A549 (cell line): ENCODE data around the gene NUP210. TPM values are rescaled to one million over a fixed set of nuclear protein-coding genes. Genes with fewer than 3 reads are reported as not detected.

Source experiments
- ATAC-seq, 2 experiments: fragments of 200-7000 bp in 1 of 2; fragments of >200 bp in 1 of 2; cut with Nextera tagmentation in 1 of 2; cut with Tn5 transposase in 1 of 2; 3 replicates each; pipeline versions ENCODE4 v1.8.0 to v1.9.1; 2018 to 2020; ENCODE audit warnings: mild to moderate bottlenecking in 1 of 2, moderate library complexity in 1 of 2
- CTCF ChIA-PET: fragments of 300-600 bp; sonication (Branson Sonifier 250); formaldehyde crosslinking; extraction: SDS; loops from one replicate; lab custom pipeline; 2021; ENCODE audit warnings: antibody characterized with exemption, inconsistent platforms; lab: Yijun Ruan, JAX
- POLR2A ChIA-PET: fragments of 350-600 bp; formaldehyde crosslinking; extraction: SDS; loops from one replicate; lab custom pipeline; 2021; ENCODE audit warnings: antibody characterized with exemption, inconsistent platforms; lab: Yijun Ruan, JAX
- DNase-seq, 2 experiments: peaks; one replicate each; pipeline versions ENCODE4 v3.0.0 to v3.0.0-alpha.2; 2011 to 2016; ENCODE audit warnings: low read depth in 1 of 2, low spot score in 1 of 2
- FAIRE-seq: peaks from 2 replicates; lab custom pipeline; 2011; peaks lifted over from hg19 to GRCh38; lab: Jason Lieb, UNC
- H3K27ac ChIP-seq, 2 experiments: fragments of >200 bp; sonication (Bioruptor Twin); formaldehyde crosslinking; 3 replicates each; pipeline ENCODE4 v1.5.1; 2016 to 2017
- H3K4me1 ChIP-seq: fragments of >200 bp; sonication (Bioruptor Twin); formaldehyde crosslinking; 3 replicates; pipeline ENCODE4 v1.6.1; 2016
- H3K4me2 ChIP-seq: fragments of >200 bp; sonication (Bioruptor Twin); formaldehyde crosslinking; 3 replicates; pipeline ENCODE4 v1.6.1; 2016
- H3K4me3 ChIP-seq: fragments of >200 bp; sonication (Bioruptor Twin); formaldehyde crosslinking; 3 replicates; pipeline ENCODE4 v1.5.1; 2016
- H3K9me3 ChIP-seq: fragments of >200 bp; sonication (Bioruptor Twin); formaldehyde crosslinking; 3 replicates; pipeline ENCODE4 v1.6.1; 2016
- CBX8 ChIP-seq: fragments of 200-600 bp; sonication (generic); IDR thresholded peaks from 2 replicates; pipeline ENCODE4 v1.6.1; 2016
- CEBPB ChIP-seq, 2 experiments: fragments of >200 bp in 1 of 2; sonication (Bioruptor Twin) in 1 of 2; formaldehyde crosslinking in 1 of 2; IDR thresholded peaks; 2 replicates each; pipeline ENCODE4 v1.6.1; 2012 to 2016
- CHD4 ChIP-seq: fragments of 200-600 bp; sonication (generic); IDR thresholded peaks from 2 replicates; pipeline ENCODE4 v1.6.1; 2016; ENCODE audit warnings: antibody characterized with exemption, mild to moderate bottlenecking, borderline replicate concordance
- EHF ChIP-seq: fragments of 250-450 bp; sonication (Bioruptor Pico); IDR thresholded peaks from 2 replicates; pipeline ENCODE4 v1.5.0; 2020; ENCODE audit warnings: mild to moderate bottlenecking
- EHMT2 ChIP-seq: fragments of 200-600 bp; sonication (generic); IDR thresholded peaks from 2 replicates; pipeline ENCODE4 v1.6.1; 2016; ENCODE audit warnings: antibody characterized with exemption, low read depth, mild to moderate bottlenecking, moderate library complexity
- FOSB ChIP-seq: fragments of 250-450 bp; sonication (Bioruptor Pico); IDR thresholded peaks from 2 replicates; pipeline ENCODE4 v1.5.0; 2020; ENCODE audit warnings: mild to moderate bottlenecking, moderate library complexity
- FOSL2 ChIP-seq, 2 experiments: fragments of 450-650 bp in 1 of 2; fragments of >200 bp in 1 of 2; sonication (Bioruptor Twin) in 1 of 2; formaldehyde crosslinking; IDR thresholded peaks; 2 replicates each; pipeline versions ENCODE4 v1.5.0 to v1.6.1; 2016 to 2020; ENCODE audit warnings: mild to moderate bottlenecking in 1 of 2, moderate library complexity in 1 of 2
- GATA3 ChIP-seq: IDR thresholded peaks from 2 replicates; pipeline ENCODE4 v1.6.1; 2012; ENCODE audit warnings: borderline replicate concordance
- HDAC2 ChIP-seq: fragments of 200-600 bp; sonication (generic); IDR thresholded peaks from 2 replicates; pipeline ENCODE4 v1.6.1; 2016
- HEYL ChIP-seq: fragments of 250-450 bp; sonication (Bioruptor Pico); IDR thresholded peaks from 2 replicates; pipeline ENCODE4 v1.8.0; 2021; ENCODE audit warnings: mild to moderate bottlenecking, moderate library complexity
- HOXA7 ChIP-seq: fragments of 250-450 bp; sonication (Bioruptor Pico); IDR thresholded peaks from 2 replicates; pipeline ENCODE4 v1.5.0; 2020; ENCODE audit warnings: mild to moderate bottlenecking, moderate library complexity
- HOXB13 ChIP-seq: fragments of 250-450 bp; sonication (Bioruptor Pico); IDR thresholded peaks from 2 replicates; pipeline ENCODE4 v1.5.0; 2020; ENCODE audit warnings: low read depth, mild to moderate bottlenecking, moderate library complexity
- HOXB5 ChIP-seq: fragments of 250-450 bp; sonication (Bioruptor Pico); IDR thresholded peaks from 2 replicates; pipeline ENCODE4 v1.5.0; 2020; ENCODE audit warnings: mild to moderate bottlenecking, moderate library complexity
- KDM1A ChIP-seq: fragments of 200-600 bp; sonication (generic); IDR thresholded peaks from 2 replicates; pipeline ENCODE4 v1.6.1; 2016; ENCODE audit warnings: low read depth, mild to moderate bottlenecking
- MAFK ChIP-seq: fragments of 450-650 bp; IDR thresholded peaks from 2 replicates; pipeline ENCODE4 v1.6.1; 2014; ENCODE audit not compliant: partially characterized antibody
- MAZ ChIP-seq: fragments of 150-350 bp; IDR thresholded peaks from 2 replicates; pipeline ENCODE4 v1.6.1; 2014; ENCODE audit warnings: antibody characterized with exemption, low read depth, low read length, borderline replicate concordance
- MYC ChIP-seq: IDR thresholded peaks from 2 replicates; pipeline ENCODE4 v1.6.1; 2012; ENCODE audit warnings: mild to moderate bottlenecking, inconsistent platforms, low read length, improper control_type of control experiment, borderline replicate concordance
- NPAS2 ChIP-seq: fragments of 250-450 bp; sonication (Bioruptor Pico); IDR thresholded peaks from 2 replicates; pipeline ENCODE4 v1.8.0; 2022; ENCODE audit warnings: mild to moderate bottlenecking, moderate library complexity, borderline replicate concordance
- PHF8 ChIP-seq: fragments of 200-600 bp; sonication (generic); IDR thresholded peaks from 2 replicates; pipeline ENCODE4 v1.6.1; 2016; ENCODE audit warnings: low read depth, mild to moderate bottlenecking, antibody characterized with exemption, moderate library complexity, borderline replicate concordance
- POLR2AphosphoS2 ChIP-seq: conservative IDR thresholded peaks from 2 replicates; pipeline ENCODE4 v1.6.1; 2012; ENCODE audit warnings: low read length, improper control_type of control experiment, inconsistent platforms
- ZNF302 ChIP-seq: fragments of 250-450 bp; sonication (Bioruptor Pico); IDR thresholded peaks from 2 replicates; pipeline ENCODE4 v1.9.0; 2021; ENCODE audit warnings: inconsistent platforms, mild to moderate bottlenecking, moderate library complexity
- ZSCAN20 ChIP-seq: fragments of 250-450 bp; sonication (Bioruptor Pico); IDR thresholded peaks from 2 replicates; pipeline ENCODE4 v1.8.0; 2022; ENCODE audit warnings: mild to moderate bottlenecking, moderate library complexity
- WGBS: methylation state at CpG from one replicate; pipeline ENCODE4 v1.1.6; 2017; ENCODE audit errors: missing lambda C conversion rate; 5-methylcytosine and 5-hydroxymethylcytosine counted together
- polyA plus RNA-seq, 4 experiments: library from polyadenylated mRNA; depleted of rRNA in 3 of 4; stranded (reverse); fragments of >200 nt; fragmentation: RNase III in 1 of 4; extraction: RNeasy Plus Mini Kit Qiagen cat#74134 plus additional on column Dnase treatment in 1 of 4; gene quantifications; 2 replicates in 3 of 4; 3 replicates in 1 of 4; pipeline ENCODE4 v1.2.3, GENCODE V29; 2011 to 2017
- TF ChIP-seq, protein P1 (sequence below): IDR thresholded peaks from 2 replicates; pipeline ENCODE4 v1.6.1; 2012; ENCODE audit warnings: low read depth, borderline replicate concordance
- TF ChIP-seq, protein P2 (sequence below): fragments of 150-350 bp; IDR thresholded peaks from 2 replicates; pipeline ENCODE4 v1.6.1; 2014; ENCODE audit warnings: low read depth, mild to moderate bottlenecking, low read length
- TF ChIP-seq, protein P3 (sequence below): fragments of 200-600 bp; sonication (generic); IDR thresholded peaks from 2 replicates; pipeline ENCODE4 v1.6.1; 2016; ENCODE audit warnings: antibody characterized with exemption, mild to moderate bottlenecking, moderate library complexity

Gene NUP210
- polyA plus RNA-seq, 2 of the 4 experiments (the other 2 are of a cell fraction): 25.7 to 28.1 TPM

DNA sequence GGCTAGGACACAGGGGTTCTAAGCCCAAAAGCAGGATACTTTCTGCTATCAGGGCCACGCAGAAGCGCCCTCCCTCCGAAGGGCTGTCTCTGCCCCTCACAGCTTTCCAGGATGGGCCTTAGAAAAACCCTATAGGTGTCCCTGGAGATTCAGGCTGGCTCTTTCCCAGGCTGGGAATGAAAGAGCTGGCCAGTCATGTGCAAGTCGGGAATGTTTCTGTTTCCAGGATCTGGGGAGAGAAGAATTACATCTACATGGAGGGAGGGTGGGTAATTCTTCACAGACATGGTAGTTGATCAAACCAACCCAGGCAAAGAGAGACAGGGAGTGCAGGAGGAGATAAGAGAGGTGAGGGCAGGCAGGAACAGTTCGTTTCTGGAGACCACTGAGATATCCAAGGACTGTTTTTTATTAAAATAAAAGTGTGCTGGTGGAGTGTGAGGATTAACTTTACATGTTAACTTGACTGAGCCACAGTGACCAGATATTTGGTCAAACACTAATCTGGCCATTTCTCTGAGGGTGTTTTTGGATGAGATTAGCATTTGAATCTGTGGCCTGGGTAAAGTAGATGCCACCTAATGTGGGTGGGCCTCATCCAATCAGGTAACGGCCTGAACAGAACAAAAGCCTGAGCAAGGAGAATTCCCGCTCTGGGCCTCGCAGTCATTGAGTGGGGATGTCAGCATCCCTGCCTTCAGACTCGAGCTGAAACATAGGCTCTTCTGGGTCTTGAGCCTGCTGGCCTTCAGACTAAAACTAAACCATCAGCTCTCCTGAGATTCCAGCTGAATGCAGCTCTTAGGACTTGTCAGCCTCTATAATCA, 15.3 kb downstream of the NUP210 start:
- POLR2A ChIA-PET: interaction anchor here (0.6 kb wide), 1 partner anchor 40 kb away, joined by 4 read pairs; no protein-coding TSS in a partner anchor
- DNase-seq (no peak), ATAC-seq (no peak), FAIRE-seq (no peak)
- peaks cover 15% of the 10 kb centered on the region for H3K9me3 ChIP-seq
- no peak overlapping the region for H3K4me2 ChIP-seq
- H3K27ac ChIP-seq: no peak overlapping the region
- H3K4me3 ChIP-seq: no peak overlapping the region
- no peak for TF ChIP-seq KDM1A
- TF ChIP-seq MYC: no peak
- no peak for TF ChIP-seq MAFK
- no peak for TF ChIP-seq EHF
- TF ChIP-seq POLR2AphosphoS2: no peak
- no peak for TF ChIP-seq HEYL
- TF ChIP-seq PHF8: no peak
- TF ChIP-seq, protein P1, sequence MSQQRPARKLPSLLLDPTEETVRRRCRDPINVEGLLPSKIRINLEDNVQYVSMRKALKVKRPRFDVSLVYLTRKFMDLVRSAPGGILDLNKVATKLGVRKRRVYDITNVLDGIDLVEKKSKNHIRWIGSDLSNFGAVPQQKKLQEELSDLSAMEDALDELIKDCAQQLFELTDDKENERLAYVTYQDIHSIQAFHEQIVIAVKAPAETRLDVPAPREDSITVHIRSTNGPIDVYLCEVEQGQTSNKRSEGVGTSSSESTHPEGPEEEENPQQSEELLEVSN: no peak
- TF ChIP-seq, protein P2, sequence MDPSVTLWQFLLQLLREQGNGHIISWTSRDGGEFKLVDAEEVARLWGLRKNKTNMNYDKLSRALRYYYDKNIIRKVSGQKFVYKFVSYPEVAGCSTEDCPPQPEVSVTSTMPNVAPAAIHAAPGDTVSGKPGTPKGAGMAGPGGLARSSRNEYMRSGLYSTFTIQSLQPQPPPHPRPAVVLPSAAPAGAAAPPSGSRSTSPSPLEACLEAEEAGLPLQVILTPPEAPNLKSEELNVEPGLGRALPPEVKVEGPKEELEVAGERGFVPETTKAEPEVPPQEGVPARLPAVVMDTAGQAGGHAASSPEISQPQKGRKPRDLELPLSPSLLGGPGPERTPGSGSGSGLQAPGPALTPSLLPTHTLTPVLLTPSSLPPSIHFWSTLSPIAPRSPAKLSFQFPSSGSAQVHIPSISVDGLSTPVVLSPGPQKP: no peak
- no peaks in the 10 kb centered on the region for H3K4me1 ChIP-seq
- CTCF ChIA-PET: interaction anchor here (0.9 to 3.9 kb wide), 8 partner anchors 12 to 313 kb away, joined by 3 to 17 read pairs (median 5); no protein-coding TSS in a partner anchor
- WGBS: 84% methylated on average over 9 of the region's 9 CpGs

DNA sequence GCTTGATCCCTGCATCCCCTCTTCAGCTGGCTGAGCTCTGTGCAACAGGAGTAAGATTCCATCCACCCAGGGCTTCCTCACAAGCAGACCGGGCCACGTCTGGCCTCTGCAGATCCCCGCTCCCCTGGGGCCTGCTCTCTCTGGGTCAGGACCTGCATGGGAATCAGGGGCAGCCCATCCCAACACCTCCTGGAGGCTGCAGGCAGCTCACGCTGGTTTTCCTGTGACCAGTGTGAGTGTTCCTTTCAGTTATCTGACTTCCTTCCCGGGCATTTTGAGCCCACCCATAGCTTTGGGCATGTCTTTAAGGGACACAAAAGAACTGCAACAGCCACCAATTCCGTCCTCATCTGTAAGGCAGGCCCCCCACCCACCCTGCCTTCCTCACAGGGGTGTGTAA, 16.3 kb downstream of the NUP210 start:
- WGBS: 91% methylated on average over 6 of the region's 6 CpGs
- H3K4me2 ChIP-seq: no peak overlapping the region
- CTCF ChIA-PET: interaction anchor here (0.9 to 2.4 kb wide), 3 partner anchors 11 to 94 kb away, joined by 3 to 11 read pairs (median 4); no protein-coding TSS in a partner anchor

More for the DNA sequence above, 16.3 kb downstream of the NUP210 start:
- Histone ChIP-seq H3K27ac (no peak overlapping the region), H3K9me3 (peaks cover 11% of the 10 kb centered on the region), H3K4me3 (no peak overlapping the region), H3K4me1 (no peaks in the 10 kb centered on the region)
- ATAC-seq (no peak), FAIRE-seq (no peak), DNase-seq (no peak)
- POLR2A ChIA-PET: interaction anchor here (0.6 kb wide), 1 partner anchor 41 kb away, joined by 4 read pairs; no protein-coding TSS in a partner anchor
- no peak for TF ChIP-seq NPAS2 (CRISPR knock-in tag)
- TF ChIP-seq MAFK: no peak
- no peak for TF ChIP-seq HOXA7
- no peak for TF ChIP-seq CEBPB (IDR thresholded peaks at IDR 0.05)
- TF ChIP-seq FOSB (CRISPR knock-in tag): no peak
- TF ChIP-seq, protein P3, sequence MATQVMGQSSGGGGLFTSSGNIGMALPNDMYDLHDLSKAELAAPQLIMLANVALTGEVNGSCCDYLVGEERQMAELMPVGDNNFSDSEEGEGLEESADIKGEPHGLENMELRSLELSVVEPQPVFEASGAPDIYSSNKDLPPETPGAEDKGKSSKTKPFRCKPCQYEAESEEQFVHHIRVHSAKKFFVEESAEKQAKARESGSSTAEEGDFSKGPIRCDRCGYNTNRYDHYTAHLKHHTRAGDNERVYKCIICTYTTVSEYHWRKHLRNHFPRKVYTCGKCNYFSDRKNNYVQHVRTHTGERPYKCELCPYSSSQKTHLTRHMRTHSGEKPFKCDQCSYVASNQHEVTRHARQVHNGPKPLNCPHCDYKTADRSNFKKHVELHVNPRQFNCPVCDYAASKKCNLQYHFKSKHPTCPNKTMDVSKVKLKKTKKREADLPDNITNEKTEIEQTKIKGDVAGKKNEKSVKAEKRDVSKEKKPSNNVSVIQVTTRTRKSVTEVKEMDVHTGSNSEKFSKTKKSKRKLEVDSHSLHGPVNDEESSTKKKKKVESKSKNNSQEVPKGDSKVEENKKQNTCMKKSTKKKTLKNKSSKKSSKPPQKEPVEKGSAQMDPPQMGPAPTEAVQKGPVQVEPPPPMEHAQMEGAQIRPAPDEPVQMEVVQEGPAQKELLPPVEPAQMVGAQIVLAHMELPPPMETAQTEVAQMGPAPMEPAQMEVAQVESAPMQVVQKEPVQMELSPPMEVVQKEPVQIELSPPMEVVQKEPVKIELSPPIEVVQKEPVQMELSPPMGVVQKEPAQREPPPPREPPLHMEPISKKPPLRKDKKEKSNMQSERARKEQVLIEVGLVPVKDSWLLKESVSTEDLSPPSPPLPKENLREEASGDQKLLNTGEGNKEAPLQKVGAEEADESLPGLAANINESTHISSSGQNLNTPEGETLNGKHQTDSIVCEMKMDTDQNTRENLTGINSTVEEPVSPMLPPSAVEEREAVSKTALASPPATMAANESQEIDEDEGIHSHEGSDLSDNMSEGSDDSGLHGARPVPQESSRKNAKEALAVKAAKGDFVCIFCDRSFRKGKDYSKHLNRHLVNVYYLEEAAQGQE: no peak
- TF ChIP-seq HDAC2: no peak
- TF ChIP-seq HOXB5 (CRISPR knock-in tag): no peak
- TF ChIP-seq EHMT2: no peak
- no peak for TF ChIP-seq MAZ
- TF ChIP-seq FOSL2 (IDR thresholded peaks at IDR 0.05): no peak
- TF ChIP-seq FOSL2 (CRISPR knock-in tag; IDR thresholded peaks at IDR 0.05): no peak
- no peak for TF ChIP-seq CBX8
- no peak for TF ChIP-seq CHD4
- TF ChIP-seq HOXB13 (CRISPR knock-in tag): no peak
- TF ChIP-seq ZSCAN20 (CRISPR knock-in tag): no peak
- no peak for TF ChIP-seq GATA3
- TF ChIP-seq ZNF302 (CRISPR knock-in tag): no peak
